GM21515 (cell line): ENCODE data around the gene CYP4F3.
"Not testable (repeated sequence)": the region's sequence is repeated elsewhere in the genome, so short reads cannot be mapped to it uniquely, and the experiment has no call there.

Experiments used
- ATAC-seq: cut with Tn5 transposase; IDR thresholded peaks from one replicate; pipeline ENCODE4 v1.9.1; 2021; ENCODE audit not compliant: unreplicated experiment

The CYP4F3 gene, protein sequence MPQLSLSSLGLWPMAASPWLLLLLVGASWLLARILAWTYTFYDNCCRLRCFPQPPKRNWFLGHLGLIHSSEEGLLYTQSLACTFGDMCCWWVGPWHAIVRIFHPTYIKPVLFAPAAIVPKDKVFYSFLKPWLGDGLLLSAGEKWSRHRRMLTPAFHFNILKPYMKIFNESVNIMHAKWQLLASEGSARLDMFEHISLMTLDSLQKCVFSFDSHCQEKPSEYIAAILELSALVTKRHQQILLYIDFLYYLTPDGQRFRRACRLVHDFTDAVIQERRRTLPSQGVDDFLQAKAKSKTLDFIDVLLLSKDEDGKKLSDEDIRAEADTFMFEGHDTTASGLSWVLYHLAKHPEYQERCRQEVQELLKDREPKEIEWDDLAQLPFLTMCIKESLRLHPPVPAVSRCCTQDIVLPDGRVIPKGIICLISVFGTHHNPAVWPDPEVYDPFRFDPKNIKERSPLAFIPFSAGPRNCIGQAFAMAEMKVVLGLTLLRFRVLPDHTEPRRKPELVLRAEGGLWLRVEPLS

DNA sequence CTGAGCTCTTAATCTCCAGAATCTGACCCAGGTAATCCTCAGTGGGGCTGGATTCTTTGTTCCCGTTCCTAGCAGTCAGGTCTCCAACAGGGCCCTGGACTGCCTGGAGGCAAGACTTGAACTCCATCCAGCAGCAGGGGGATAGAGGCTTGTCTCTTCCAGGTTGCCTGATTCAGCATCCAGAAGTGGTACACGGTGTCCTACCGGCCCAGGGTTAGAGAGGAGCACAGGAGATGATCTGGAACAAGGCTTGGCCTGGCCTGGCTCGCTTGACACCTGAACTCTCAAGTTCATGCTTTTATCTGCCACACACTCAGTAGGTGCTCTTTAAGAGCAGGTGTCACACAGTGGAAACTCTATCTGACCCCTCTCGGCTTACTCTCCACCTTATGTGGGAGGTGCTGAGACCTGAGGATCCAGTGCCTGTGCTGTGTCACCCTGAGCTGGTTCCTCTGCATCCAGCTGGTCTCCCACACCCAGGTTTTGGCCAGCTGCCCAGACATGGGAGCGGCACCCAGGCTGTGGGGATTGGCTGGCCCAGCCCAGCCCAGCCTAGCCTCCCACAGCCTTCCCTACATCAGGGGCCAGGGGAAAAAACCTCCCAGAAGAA, at the start of gene CYP4F3:
Gene CYP4F3, plus strand, starts transcription at position 604 of the 610 bp plus-strand sequence. CDS start 519 bp downstream, outside the sequence.
- no peak for ATAC-seq

DNA sequence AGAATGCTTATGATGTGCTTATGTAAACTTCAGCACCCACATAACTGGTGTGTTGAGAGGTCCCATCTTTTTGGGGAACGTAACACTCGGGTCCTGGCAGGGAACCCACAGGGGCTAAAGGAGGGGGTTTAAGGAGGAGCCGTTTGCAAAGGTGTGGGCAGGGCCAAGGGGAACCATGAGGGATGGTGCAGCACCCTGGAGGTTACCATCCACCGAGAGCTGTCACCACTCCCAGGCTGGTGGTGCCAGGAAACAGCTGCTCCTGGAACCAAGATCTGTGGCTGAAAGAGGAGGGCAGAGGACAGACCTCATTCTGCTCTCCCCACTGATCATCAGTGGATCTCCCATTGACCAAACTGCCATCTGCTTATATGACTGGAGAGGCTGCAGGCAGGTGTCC, 48.9 kb upstream of the CYP4F3 start:
- ATAC-seq = no peak

DNA sequence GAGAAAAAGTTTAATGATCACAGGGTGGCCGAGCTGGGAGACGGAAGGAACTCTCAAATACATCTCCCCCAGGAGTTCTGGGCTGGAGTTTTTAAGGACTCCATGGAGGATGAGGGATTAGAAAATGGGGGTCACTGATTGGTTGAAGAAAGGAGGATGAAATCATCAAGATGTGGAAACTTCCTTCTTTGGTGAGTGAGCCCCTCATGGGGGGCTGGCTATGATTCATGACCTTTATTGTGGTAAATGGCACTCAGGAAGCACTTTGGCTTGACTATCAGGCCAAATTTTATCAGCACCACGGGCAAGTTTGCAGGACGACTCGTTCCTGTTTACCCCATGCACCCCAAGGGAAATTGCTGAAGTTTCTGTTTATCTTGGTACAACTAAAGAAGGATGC, 48.2 kb upstream of the CYP4F3 start:
- ATAC-seq = not testable (repeated sequence)

DNA sequence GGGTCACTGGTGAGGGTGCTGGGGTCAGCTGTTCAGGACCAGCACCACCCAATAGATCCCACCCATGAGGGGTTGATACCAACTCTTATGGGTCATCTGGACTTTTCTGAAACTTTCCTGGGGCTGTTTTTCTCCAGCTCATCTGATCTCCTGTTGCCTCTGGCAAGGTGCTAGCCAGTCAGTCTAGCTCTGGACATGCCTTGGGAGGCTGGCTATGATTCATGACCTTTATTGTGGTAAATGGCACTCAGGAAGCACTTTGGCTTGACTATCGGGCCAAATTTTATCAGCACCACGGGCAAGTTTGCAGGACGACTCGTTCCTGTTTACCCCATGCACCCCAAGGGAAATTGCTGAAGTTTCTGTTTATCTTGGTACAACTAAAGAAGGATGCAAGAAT, 46.9 kb upstream of the CYP4F3 start:
- ATAC-seq = not testable (repeated sequence)

DNA sequence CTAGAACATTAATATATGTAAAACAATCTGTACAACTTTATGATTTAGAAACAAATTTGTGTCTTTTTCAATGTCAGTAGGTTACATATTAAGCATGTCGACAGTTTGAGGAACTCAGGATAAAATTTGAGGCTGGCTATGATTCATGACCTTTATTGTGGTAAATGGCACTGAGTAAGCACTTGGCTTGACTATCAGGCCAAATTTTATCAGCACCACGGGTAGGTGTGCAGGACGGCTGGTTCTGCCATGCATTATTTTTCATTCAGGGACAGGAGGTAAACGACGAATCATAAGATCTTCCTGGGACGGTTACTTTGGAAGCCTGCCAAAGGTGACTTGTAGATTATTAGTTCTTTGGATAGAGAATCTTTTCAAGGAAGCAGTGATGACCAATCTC, 45.6 kb upstream of the CYP4F3 start:
- no peak for ATAC-seq

DNA sequence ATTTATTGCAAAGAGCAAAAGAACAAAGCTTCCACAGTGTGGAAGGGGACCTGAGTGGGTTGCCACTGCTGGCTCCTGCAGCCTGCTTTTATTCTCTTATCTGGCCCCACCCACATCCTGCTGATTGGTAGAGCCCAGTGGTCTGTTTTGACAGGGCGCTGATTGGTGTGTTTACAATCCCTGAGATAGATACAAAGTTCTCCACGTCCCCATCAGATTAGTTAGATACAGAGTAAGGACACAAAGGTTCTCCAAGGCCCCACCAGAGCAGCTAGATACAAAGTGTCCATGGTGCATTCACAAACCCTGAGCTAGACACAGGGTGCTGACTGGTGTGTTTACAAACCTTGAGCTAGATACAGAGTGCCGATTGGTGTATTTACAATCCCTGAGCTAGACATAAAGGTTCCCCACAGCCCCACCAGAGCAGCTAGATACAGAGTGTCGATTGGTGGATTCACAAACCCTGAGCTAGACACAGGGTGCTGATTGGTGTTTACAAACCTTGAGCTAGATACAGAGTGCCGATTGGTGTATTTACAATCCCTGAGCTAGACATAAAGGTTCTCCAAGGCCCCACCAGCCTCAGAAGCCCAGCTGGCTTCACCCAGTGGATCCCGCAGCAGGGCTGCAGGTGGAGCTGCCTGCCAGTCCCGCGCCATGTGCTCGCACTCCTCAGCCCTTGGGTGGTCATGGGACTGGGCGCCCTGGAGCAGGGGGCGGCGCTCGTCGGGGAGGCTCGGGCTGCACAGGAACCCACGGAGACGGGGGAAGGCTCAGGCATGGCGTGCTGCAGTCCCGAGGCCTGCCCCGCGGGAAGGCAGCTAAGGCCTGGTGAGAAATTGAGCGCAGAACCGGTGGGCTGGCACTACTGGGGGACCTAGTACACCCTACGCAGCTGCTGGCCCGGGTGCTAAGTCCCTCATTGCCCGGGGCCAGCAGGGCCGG, 32.4 kb upstream of the CYP4F3 start:
- not testable (repeated sequence) for ATAC-seq

DNA sequence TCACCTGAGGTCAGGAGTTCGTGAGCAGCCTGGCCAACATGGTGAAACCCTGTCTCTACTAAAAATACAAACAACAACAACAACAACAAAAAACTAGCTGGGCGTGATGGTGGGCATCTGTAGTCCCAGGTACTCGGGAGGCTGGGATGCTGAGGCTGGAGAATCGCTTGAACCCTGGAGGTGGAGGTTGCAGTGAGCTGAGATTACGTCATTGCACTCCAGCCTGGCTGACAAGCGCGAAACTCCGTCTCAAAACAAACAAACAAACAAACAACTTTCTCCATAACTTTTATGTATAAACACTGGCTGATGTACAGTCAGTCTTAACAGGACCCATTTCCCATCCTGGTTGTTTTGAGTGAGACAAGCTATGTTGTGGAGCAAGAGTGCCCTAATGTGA, 31.4 kb upstream of the CYP4F3 start:
- no peak for ATAC-seq

DNA sequence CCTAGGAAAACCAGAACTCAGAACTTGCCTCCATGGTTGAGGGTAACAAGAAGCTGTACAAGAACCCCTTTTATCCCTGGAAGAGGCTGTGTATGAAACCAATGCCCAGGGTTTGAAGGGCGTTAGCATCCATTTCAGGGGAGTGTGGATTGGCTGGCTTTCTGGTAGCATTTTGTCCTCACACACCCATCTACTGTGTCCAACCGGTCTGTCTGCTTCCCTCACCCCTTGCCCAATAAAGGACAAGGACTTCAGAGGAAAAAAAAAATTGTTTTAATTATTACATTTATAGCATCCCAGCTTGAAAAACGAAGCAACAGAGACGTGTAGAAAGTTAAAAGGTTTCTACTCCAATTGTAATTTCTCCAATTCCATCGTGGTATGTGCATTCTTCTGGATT, 28.4 kb upstream of the CYP4F3 start:
- ATAC-seq = no peak

DNA sequence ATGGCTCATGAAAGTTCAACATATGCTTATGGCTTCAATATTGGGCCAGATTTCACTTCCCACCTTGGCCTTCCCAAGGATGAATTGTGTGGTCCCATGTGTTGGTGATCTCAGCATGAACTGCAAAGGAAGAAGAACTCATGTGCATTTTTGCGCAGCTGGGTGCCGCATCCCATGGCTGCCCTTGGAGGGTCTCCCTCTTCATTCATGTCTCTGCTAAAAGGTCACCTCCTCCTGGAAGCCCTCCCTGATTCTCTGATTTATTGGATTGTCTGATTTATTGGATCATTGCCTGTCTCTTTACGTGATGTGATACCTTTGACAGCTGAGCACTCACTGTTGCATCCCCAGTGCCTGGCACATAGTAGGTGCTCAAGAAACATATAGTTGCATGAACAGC, 27.4 kb upstream of the CYP4F3 start:
- ATAC-seq = no peak

DNA sequence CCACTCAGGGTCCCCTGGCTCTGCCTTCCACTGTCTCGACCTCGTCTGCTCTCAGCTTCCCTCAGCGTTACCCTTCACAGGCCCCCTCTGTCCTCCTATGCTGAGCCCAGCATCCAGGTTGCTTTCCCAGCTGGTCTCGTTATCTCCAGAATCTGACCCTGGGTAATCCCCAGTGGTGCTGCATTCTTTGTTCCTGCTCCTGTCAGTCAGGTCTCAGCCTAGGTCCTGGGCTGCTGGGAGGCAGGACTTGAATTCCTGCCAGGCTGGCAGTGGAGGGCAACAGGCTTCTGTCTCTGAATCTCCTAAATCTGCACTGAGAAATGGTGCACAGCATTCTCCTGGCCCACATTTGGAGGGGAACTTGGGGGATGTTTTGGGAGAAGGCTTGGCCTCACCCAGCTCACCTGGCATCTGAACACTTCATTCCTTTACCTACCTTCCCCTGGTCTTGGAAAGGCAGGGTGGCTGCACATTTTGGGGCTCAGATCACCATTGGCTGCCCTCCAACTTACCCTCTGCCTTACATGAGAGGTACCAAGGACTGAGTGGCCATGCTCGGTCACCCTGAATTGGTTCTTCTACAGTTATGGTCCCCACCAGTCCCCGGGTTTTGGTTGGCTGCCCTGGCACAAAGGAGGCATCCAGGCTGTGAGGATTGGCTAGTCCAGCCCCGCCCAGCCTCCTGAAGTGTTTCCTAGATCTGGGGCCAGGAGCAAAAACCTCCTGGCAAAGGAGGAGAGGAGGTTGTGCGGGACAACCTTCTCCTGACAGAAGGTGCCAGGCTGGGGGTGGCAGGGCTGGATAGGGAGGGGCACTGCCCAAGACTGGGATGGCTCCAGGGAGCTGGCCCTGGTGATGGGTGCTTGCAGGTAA, 26.0 kb upstream of the CYP4F3 start, which contains the start of gene CYP4F8:
Gene CYP4F8, plus strand, starts transcription at position 712 of the 873 bp plus-strand sequence. CDS start 399 bp downstream, outside the sequence.
- no peak for ATAC-seq

DNA sequence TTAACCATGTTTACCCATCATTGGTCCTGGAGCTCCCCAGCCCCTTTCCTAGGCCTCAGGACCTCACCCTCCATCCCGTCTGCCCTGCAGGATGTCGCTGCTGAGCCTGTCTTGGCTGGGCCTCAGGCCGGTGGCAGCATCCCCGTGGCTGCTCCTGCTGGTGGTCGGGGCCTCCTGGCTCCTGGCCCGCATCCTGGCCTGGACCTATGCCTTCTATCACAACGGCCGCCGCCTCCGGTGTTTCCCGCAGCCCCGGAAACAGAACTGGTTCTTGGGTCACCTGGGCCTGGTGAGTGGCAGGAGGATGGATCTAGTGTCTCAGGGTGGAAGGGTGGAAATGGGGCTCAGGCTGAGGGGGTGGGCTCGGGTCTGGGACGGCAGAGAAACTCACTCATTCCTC, 25.2 kb upstream of the CYP4F3 start:
- no peak for ATAC-seq

DNA sequence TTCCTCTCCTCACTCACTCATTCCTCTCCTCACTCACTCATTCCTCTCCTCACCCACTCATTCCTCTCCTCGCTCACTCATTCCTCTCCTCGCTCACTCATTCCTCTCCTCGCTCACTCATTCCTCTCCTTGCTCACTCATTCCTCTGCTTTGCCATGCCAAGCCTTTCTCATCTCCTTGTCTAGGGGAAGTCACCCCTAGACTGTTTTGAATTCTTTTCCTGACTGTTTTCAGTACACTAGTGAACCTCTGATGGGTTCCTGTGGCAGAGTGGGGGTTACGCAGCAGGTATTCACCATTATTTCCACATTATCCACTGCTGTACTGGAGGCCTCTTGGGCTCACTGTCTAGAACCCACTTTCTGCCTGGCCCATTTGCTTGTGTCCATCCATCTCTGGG, 24.5 kb upstream of the CYP4F3 start:
- no peak for ATAC-seq

DNA sequence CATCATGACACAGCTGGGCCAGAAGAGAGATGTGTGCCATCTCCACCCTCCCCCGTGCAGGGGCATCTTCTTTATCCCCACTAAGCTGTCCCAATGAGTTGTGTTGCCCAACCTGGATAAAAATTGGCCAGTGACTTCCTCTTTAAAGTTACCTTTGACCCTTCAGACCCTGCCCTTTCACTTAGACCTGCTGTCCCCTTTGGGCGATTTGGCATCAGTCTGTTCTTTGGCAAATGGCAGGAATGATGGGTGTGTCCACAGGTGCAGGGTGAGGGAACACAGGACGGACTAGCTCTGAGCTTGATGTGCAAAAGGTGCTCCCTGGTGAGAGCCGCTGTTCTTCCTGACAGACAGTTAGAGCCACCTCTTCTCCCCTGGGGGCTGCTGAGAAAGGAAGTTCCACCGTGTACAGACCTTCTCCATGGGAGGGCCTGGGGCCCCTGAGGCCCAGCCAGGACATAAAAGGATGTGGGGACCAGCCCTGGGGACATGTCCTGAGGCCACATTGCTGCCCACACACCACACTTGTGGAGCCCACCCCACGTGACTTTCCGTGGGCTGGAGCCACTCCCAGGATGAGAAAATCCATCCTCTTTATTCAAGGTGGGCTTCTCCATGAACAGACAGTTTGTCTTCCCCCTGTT, 23.9 kb upstream of the CYP4F3 start:
- no peak for ATAC-seq

DNA sequence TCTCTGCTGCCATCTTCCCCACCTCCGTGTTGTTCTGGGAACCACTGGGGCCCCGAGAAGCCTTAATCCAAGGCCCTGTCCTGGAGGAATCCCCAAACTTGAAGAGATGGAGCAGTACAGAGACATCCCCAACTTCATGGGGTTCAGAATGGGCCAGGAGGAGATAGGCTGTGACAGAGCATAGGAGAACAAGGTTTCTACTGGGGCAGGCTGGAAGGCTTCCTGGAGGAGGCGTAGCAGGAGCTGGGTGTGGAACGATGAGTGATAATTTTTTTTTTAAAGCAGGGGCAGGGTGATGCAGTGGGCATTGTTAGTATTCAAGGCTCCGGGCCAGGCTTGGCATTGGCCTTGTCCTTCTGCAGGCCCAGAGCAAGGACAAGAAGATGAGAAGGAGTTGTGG, 22.4 kb upstream of the CYP4F3 start:
- ATAC-seq = no peak

DNA sequence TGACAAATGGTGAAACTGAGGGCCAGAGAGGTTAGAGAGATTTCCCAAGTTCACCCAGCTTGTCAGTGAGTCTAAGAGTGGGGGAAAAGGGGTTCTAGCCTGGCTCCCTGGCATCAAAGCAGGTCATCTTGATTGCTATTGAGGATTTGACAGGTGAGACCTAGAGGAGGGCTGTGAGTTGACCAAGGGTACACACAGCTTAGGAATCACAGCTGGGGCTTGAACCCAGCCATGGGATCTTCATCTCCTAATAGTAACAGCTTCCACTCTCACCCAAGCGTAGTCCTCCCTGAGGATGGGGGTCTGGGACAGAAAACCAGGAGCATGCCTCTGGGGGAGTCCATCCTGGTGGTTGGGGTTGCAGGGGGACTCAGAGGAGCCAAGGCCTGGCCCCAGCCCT, 18.9 kb upstream of the CYP4F3 start:
- ATAC-seq = no peak

DNA sequence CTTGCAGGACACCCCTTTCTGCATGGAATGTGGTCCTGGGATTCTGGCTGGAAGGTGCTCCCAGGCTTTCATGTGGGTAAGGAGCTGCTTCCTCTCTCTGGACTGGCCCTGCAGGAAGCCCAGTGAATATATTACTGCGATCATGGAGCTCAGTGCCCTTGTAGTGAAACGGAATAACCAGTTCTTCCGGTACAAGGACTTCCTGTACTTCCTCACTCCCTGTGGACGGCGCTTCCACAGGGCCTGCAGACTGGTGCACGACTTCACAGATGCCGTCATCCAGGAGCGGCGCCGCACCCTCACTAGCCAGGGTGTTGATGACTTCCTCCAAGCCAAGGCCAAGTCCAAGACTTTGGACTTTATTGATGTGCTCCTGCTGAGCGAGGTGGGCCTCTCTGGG, 17.7 kb upstream of the CYP4F3 start:
- ATAC-seq = no peak

DNA sequence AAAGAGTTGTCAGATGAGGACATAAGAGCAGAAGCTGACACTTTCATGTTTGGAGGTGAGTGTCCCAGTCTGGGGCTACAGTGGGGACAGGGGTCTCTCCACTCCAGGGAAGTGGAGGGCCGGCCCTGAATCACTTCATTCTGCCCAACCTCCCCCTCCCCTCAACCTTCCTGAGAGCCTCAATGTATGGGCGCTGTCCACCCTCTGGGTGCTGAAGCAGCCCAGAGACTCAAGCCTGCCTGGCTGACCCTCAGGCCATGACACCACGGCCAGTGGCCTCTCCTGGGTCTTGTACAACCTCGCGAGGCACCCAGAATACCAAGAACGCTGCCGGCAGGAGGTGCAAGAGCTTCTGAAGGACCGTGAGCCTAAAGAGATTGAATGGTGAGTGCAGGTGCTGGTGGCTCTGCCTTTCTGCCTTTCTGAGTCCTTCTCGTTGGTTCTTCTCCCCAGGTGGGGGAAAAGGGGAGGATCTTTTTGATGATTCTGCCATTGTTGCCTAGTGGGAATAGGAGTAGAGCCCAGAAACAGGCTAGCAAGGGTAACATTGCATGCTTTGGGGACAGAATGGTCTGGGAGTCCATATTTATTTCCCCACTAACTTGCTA, 16.9 kb upstream of the CYP4F3 start:
- ATAC-seq = no peak

DNA sequence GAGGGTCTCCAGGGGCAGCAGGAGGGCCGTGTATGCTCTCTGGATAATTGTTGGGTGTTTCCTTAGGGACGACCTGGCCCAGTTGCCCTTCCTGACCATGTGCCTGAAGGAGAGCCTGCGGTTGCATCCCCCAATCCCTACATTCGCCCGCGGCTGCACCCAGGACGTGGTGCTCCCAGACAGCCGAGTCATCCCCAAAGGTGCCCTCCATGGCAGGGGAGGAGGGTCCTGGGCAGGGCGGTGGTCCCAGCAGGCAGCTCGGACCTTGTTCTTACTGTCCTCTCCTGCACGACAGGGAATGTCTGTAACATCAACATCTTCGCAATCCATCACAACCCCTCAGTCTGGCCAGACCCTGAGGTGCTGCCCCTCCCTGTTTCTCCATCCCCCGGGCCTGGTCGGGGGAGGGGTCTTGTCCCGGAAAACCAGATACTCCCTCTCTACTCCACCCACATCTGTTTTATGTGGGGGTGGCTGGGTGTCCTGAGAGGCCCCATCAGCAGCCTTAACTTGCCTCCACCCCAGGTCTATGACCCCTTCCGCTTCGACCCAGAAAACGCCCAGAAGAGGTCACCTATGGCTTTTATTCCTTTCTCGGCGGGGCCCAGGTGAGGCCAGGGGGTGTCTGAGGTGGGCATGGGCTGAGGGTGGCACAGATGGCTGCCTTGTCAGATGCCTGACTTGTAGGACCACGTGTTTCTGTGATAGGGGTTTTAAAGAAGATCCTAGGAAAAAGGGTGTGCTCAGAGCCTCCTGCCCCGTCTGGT, 12.3 kb upstream of the CYP4F3 start:
- ATAC-seq = no peak
